HT1080 (cell line): ENCODE results near the gene DIS3L2. TPM values are rescaled to one million over a fixed set of nuclear protein-coding genes. Genes with fewer than 3 reads are reported as not detected.

Experiments
- DNase-seq: peaks from one replicate; pipeline ENCODE4 v3.0.0-alpha.2; 2015; ENCODE audit warnings: low read depth
- total RNA-seq: library from RNA; depleted of rRNA; stranded (reverse); fragments of >200 nt; shearing (Covaris generic); gene quantifications from 2 replicates; pipeline ENCODE4 v1.2.3, GENCODE V29; 2014

Gene DIS3L2
- total RNA-seq, 1 experiment from 2014 or later, result 25.7 TPM

- no peak for DNase-seq
These were observed 293.5 kb downstream of the DIS3L2 start for GRCh38 chr2:232255033-232255432.

GRCh38 chr2:232260075-232260474 is 298.6 kb downstream of the DIS3L2 start:
- DNase-seq, result peak; percentile 94

DNA sequence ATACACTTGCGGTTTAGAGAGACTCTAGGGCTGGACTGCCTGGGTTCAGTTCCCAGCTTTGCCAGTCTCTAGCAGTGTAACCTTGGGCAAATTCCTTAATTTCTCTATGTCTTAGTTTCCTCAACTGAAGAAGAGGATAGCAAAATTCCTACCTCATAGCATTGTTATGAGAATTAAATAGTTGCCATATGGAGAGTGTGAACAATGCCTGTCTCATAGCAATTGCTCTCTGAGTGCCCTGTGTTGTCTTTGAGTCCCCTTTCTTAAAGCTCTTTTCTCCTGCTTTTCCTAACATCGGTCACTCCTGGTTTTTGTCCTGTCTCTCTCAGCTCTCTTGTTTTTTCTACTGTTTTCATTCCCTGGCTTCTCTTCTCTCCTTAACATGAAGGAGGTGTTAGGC is 300.3 kb downstream of the DIS3L2 start:
- DNase-seq, result no peak

DNA sequence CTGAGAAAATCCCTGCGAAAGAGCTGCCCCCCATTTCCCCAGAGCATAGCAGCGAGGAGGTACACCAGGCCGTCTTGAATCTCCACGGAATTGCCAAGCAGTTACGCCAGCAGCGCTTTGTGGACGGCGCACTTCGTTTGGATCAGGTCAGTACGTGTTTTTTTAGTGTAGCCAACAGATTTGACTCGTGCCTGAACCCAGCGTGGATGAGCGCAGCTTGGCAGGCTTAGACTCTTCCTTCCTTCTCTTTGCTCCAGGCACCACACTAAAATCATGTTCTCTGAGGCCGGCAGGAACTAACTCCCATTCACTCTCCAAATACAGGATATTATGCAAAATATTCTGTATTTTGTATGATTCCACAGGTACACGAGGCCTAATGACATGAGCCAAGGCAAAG is 301.8 kb downstream of the DIS3L2 start:
- no peak for DNase-seq

DNA sequence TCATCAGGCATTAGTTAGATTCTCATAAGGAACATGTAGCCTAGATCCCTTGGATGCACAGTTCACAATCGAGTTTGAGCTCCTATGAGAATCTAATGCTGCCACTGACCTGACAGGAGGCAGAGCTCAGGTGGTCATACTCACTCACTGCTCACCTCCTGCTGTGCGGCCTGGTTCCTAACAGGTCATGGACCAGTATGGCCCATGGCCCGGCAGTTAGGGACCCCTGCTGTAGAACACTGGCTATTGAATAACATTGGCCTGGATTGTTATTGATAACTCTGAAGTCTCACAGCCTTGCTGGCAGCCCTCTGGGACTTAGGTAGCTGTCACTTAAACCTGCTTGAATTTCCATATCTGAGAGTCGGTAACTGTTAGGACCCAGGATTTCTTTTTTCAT is 302.6 kb downstream of the DIS3L2 start:
- no peak for DNase-seq

- no peak for DNase-seq
These were observed 303.8 kb downstream of the DIS3L2 start for GRCh38 chr2:232265329-232265728.

DNA sequence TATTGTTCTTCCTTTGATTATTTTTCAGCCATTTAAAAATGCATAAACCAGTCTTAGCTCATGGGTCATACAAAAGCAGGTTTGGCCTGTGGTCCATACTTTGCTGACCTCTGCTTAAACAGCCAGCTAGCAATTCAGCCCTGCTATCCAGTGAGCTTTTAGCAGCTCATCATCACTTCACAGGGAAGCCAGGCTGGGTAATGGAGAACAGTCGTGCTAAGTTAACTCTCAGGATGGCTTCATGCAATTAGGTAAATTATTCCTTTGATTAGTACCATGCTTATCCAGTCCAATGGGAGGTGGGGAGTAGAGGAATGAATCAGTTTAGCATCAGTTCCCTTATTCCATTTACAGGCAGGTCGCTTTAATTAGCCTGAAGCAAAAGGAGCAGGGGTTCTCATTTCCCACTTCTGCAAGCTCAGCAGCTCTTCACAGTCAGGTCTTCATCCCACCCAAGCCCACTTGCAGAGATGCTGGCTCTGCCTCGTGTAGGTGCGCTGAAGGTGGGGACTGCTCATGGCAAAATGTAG is 307.2 kb downstream of the DIS3L2 start:
- no peak for DNase-seq

DNA sequence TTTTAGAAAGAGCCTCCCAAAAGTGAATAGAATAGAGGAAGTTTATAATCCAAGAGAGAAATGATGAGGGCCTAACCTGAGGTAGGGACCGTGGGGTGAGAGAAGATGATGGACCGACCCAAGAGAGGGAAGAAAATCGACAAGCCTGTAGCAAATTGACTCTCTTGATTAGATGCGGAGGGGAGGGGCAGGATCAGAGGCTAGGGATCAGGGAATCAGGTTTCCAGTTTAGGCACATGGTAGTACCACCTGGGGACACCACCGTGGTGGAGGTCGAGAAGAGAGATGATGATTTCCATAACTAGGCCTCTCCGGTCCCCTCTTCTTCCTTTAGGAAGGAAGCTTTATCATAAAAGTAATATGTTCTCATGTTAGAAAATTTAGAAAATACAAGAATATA is 308.4 kb downstream of the DIS3L2 start:
- no peak for DNase-seq

- DNase-seq, result no peak
These were observed 312.6 kb downstream of the DIS3L2 start for GRCh38 chr2:232273903-232274643.

- no peak for DNase-seq
These were observed 314.2 kb downstream of the DIS3L2 start for GRCh38 chr2:232275670-232276069.

DNA sequence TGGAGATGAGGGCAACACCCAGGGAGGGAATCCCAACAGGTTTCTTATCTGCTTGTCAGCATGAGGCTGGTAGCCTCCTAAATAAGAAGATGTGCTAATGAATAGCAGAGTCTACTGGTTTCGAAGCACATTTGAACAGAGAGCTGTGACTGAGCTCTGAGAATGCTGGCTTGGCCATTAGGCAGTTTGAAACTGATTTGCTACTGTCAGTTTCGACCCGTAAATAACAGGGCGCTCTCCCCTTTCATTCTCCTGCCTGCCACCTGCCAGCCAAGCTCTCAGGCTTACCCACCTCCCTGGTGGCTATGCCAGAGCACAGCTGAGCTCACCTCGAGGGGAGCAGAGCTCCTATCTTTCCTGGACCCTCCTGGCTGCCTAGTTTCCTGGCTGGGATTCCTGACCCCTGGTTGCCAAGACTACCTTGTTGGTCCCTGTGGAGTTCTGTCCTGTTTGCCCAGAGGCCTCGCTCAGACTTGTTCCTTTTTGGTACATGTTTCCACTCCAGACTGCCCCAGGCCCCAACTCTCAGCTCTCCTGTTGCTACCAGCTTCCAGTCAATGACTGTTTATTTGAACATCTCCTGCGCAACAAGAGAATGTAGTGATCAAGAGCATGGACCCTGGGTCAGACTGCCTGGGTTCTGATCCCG is 314.7 kb downstream of the DIS3L2 start:
- no peak for DNase-seq

GRCh38 chr2:232276733-232277313 is 315.3 kb downstream of the DIS3L2 start:
- no peak for DNase-seq

GRCh38 chr2:232278534-232278933 is 317.0 kb downstream of the DIS3L2 start:
- no peak for DNase-seq

DNA sequence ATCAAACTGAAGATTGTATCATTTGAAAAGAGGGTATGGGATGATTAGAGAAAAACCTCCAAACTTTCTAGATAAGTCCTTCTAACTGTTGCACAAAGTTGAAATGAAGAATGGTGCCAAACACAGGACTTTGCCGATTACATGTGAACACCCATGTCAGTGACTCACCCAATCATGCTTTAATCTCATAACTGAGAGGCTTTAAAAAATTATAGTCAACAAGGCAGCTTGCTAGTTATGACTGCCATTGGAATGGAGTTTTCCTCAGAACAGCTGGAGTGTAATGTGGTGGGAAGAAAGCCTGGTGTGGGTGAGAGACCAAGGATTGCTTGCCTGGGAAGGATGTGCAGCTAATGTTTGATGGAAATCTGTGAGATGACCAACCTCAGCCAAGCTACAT is 318.8 kb downstream of the DIS3L2 start:
- no peak for DNase-seq

GRCh38 chr2:232281858-232282507 is 320.5 kb downstream of the DIS3L2 start:
- DNase-seq, result no peak

DNA sequence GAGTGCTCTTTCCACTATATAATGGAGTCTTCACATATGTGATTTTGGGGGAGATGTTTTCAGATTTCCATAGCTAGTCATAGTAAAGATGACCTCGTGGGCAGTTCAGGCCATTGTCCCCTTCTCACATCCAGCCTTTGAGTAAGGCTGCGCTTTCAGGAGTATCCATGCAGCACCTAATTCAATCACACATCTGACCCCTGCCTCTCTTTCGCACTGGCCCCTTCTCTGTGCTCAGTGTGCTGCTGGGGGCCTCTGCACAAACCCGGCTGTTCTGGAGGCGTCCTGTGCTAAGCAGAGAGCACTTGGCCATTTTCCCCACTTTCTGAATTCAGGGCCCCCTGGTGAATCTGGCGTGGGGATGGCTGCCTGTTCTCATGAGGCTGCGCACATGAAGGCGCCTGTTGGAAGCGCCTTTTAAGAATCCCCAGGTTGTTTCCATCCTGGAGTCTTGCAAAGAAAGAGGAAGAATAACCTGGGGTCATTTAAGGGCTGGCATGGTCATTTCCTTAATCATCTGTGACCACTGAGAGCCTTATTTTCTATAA is 321.1 kb downstream of the DIS3L2 start:
- no peak for DNase-seq

- no peak for DNase-seq
These were observed 324.7 kb downstream of the DIS3L2 start for GRCh38 chr2:232286001-232286868.

GRCh38 chr2:232287316-232287715 is 325.8 kb downstream of the DIS3L2 start:
- DNase-seq, result no peak

- no peak for DNase-seq
These were observed 327.0 kb downstream of the DIS3L2 start for GRCh38 chr2:232288489-232289030.

- DNase-seq, result no peak
These were observed 329.2 kb downstream of the DIS3L2 start for GRCh38 chr2:232290668-232291067.
